PC-3 (cell line): ENCODE data around the gene PWWP2B. TPM values are rescaled to one million over a fixed set of nuclear protein-coding genes. Genes with fewer than 3 reads are reported as not detected.

Source experiments
- ATAC-seq: fragments of 200-7000 bp; cut with Tn5 transposase; 2 replicates; pipeline ENCODE4 v1.9.1; 2020; ENCODE audit warnings: mild to moderate bottlenecking, moderate library complexity
- BruUV-seq: library from RNA; stranded (reverse); fragments of 400-500 nt; replicated peaks from 2 replicates; lab custom pipeline; 2021; lab: Mats Ljungman, UMichigan
- CTCF ChIA-PET: fragments of 300-600 bp; sonication (Branson Sonifier 250); formaldehyde crosslinking; loops from one replicate; lab custom pipeline; 2022; ENCODE audit warnings: antibody characterized with exemption; lab: Charles Lee
- POLR2A ChIA-PET: fragments of 300-600 bp; sonication (Branson Sonifier 250); formaldehyde crosslinking; loops from one replicate; lab custom pipeline; 2022; ENCODE audit warnings: antibody characterized with exemption; ENCODE audit not compliant: unreplicated experiment; lab: Charles Lee
- DNase-seq: peaks from one replicate; pipeline ENCODE4 v3.0.0-alpha.2; 2015
- H2AFZ ChIP-seq: fragments of 300-600 bp; sonication (generic); 2 replicates; pipeline ENCODE4 v1.6.0; 2016; ENCODE audit warnings: antibody characterized with exemption, low read length
- H3F3A ChIP-seq: fragments of 300-600 bp; sonication (generic); one replicate; pipeline ENCODE4 v1.6.0; 2017; ENCODE audit warnings: antibody characterized with exemption, low read length, control low read depth, mild to moderate bottlenecking; ENCODE audit not compliant: unreplicated experiment
- H3K27ac ChIP-seq: fragments of 300-600 bp; sonication (generic); 2 replicates; pipeline ENCODE4 v1.5.1; 2016; ENCODE audit warnings: mild to moderate bottlenecking, low read length
- H3K27me3 ChIP-seq: fragments of 300-600 bp; sonication (generic); 2 replicates; pipeline ENCODE4 v1.6.1; 2016; ENCODE audit warnings: low read length, mixed read lengths
- H3K36me3 ChIP-seq: fragments of 300-600 bp; sonication (generic); 2 replicates; pipeline ENCODE4 v1.6.1; 2016; ENCODE audit warnings: low read depth, mixed run types, low read length, mixed read lengths
- H3K4me1 ChIP-seq: fragments of 300-600 bp; sonication (generic); 2 replicates; pipeline ENCODE4 v1.5.1; 2016; ENCODE audit warnings: low read length; ENCODE audit not compliant: insufficient read depth
- H3K4me2 ChIP-seq: fragments of 300-600 bp; sonication (generic); 2 replicates; pipeline ENCODE4 v1.6.0; 2016; ENCODE audit warnings: low read length
- H3K4me3 ChIP-seq: fragments of 300-600 bp; sonication (generic); 2 replicates; pipeline ENCODE4 v1.5.1; 2016; ENCODE audit warnings: mild to moderate bottlenecking, low read length, mixed read lengths
- H3K79me2 ChIP-seq: fragments of 300-600 bp; sonication (generic); 2 replicates; pipeline ENCODE4 v1.6.1; 2017; ENCODE audit warnings: low read length, mixed read lengths
- H3K9ac ChIP-seq: fragments of 300-600 bp; sonication (generic); 2 replicates; pipeline ENCODE4 v1.6.0; 2016; ENCODE audit warnings: mild to moderate bottlenecking, low read length
- H3K9me2 ChIP-seq: fragments of 300-600 bp; sonication (generic); replicated peaks from 2 replicates; pipeline ENCODE4 v1.6.1; 2016; ENCODE audit warnings: mixed run types, low read length, mixed read lengths
- H3K9me3 ChIP-seq: fragments of 300-600 bp; sonication (generic); 2 replicates; pipeline ENCODE4 v1.6.1; 2016; ENCODE audit warnings: low read length, mixed read lengths
- H4K20me1 ChIP-seq: fragments of 300-600 bp; sonication (generic); 2 replicates; pipeline ENCODE4 v1.6.1; 2016; ENCODE audit warnings: low read length, mixed read lengths
- EZH2 ChIP-seq: fragments of 300-600 bp; sonication (generic); IDR thresholded peaks from one replicate; pipeline ENCODE4 v1.6.1; 2017; ENCODE audit warnings: antibody characterized with exemption, mild to moderate bottlenecking, low read length; ENCODE audit not compliant: unreplicated experiment
- EZH2phosphoT487 ChIP-seq: fragments of 300-600 bp; sonication (generic); IDR thresholded peaks from 2 replicates; pipeline ENCODE4 v1.6.1; 2018; ENCODE audit warnings: mild to moderate bottlenecking, antibody characterized with exemption, low read length, borderline replicate concordance
- intact Hi-C: fragments of 100-400 bp; cut with micrococcal nuclease; formaldehyde crosslinking; loops from 2 replicates; pipeline ENCODE4 v1.9.0; 2023
- total RNA-seq: library from RNA; depleted of rRNA; stranded (reverse); fragments of >200 nt; gene quantifications from 2 replicates; pipeline ENCODE4 v1.2.3, GENCODE V29; 2014
- TF ChIP-seq, protein P1 (sequence below): fragments of 300-600 bp; sonication (generic); conservative IDR thresholded peaks from 2 replicates; pipeline ENCODE4 v1.5.1; 2017; ENCODE audit warnings: antibody characterized with exemption, low read depth, mild to moderate bottlenecking, low read length

The PWWP2B gene
- total RNA-seq, 1 experiment from 2014 or later: 24.5 TPM

DNA sequence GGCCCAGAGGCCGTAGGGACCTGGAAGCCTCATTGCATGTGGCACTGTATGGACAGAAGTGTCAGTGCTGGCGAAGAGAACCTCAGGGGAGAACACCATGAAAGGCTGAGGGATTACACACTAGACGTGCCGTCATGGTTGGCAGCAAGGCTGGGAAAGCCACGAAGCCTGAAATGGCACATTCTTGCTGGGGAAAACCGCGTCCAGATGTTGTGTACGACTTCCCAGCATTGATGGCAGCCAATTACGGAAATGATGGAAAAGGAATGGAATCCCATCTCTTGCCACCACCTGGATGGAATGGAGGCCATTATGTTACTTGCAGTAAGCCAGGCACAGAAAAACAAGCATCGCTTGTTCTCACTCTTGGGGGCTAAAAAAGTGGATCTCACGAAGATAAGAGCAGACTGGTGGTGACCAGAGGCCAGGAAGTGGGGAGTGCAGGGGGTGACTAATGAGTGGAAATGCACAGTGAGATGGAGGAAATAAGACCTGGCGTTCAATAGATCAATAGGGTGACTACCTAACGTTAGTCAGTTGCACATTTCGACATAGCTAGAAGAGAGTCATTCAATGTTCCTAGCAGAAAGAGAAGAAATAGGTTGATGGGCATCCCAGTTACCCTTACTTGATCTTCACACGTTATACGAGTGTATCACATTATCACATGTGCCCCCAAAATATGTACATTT is 14.6 kb upstream of the PWWP2B start:
- ChIA-PET POLR2A (no interaction called here), CTCF (no interaction called here)
- no peak for TF ChIP-seq EZH2
- TF ChIP-seq, protein P1, sequence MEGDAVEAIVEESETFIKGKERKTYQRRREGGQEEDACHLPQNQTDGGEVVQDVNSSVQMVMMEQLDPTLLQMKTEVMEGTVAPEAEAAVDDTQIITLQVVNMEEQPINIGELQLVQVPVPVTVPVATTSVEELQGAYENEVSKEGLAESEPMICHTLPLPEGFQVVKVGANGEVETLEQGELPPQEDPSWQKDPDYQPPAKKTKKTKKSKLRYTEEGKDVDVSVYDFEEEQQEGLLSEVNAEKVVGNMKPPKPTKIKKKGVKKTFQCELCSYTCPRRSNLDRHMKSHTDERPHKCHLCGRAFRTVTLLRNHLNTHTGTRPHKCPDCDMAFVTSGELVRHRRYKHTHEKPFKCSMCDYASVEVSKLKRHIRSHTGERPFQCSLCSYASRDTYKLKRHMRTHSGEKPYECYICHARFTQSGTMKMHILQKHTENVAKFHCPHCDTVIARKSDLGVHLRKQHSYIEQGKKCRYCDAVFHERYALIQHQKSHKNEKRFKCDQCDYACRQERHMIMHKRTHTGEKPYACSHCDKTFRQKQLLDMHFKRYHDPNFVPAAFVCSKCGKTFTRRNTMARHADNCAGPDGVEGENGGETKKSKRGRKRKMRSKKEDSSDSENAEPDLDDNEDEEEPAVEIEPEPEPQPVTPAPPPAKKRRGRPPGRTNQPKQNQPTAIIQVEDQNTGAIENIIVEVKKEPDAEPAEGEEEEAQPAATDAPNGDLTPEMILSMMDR: no peak
- no peak for TF ChIP-seq EZH2phosphoT487
- Histone ChIP-seq H3F3A (no peaks in the 10 kb centered on the region), H3K9me3 (no peaks in the 10 kb centered on the region), H3K27me3 (no peaks in the 10 kb centered on the region), H3K79me2 (no peaks in the 10 kb centered on the region), H3K36me3 (no peaks in the 10 kb centered on the region), H2AFZ (no peak overlapping the region), H3K27ac (no peak overlapping the region), H3K9ac (no peak overlapping the region), H3K4me2 (no peak overlapping the region), H3K9me2 (no peaks in the 10 kb centered on the region), H3K4me3 (no peak overlapping the region), H4K20me1 (no peaks in the 10 kb centered on the region), H3K4me1 (no peaks in the 10 kb centered on the region)
- intact Hi-C loops: no loop called here
- BruUV-seq: no TSS peak
- DNase-seq (no peak), ATAC-seq (no peak)

DNA sequence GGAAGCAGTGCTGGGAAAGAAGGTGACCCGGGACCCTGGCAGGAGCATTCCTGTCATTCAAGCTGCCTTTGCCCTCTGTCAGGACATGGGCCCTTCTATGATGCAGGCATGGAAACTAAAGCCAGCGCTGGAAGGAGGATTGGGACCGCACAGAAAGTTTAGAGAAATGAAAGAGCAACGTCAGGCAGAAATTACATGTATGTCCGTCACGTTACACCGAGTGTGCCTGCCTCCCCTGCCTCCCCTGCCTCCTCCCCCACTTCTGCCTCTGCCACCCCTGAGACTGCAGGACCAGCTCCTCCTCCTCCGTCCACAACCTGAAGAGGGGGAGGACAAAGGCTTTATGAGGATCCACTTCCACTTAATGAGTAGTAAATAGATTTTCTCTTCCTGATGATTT is 13.9 kb upstream of the PWWP2B start:
- intact Hi-C loops: no loop called here
- no peak overlapping the region for H3K9ac ChIP-seq
- BruUV-seq: no TSS peak
- H3K4me1 ChIP-seq: no peaks in the 10 kb centered on the region
- no peaks in the 10 kb centered on the region for H3K79me2 ChIP-seq
- H3K36me3 ChIP-seq: no peaks in the 10 kb centered on the region
- ChIA-PET POLR2A (no interaction called here), CTCF (no interaction called here)
- H3K27ac ChIP-seq: no peak overlapping the region
- no peak overlapping the region for H3K4me3 ChIP-seq
- H3K27me3 ChIP-seq: no peaks in the 10 kb centered on the region
- H3K9me2 ChIP-seq: no peaks in the 10 kb centered on the region
- ATAC-seq (no peak), DNase-seq (no peak)
- H3F3A ChIP-seq: no peaks in the 10 kb centered on the region
- TF ChIP-seq, protein P1: no peak
- TF ChIP-seq EZH2: no peak
- TF ChIP-seq EZH2phosphoT487: no peak
- H3K9me3 ChIP-seq: no peaks in the 10 kb centered on the region
- no peak overlapping the region for H2AFZ ChIP-seq
- no peak overlapping the region for H3K4me2 ChIP-seq
- no peaks in the 10 kb centered on the region for H4K20me1 ChIP-seq

DNA sequence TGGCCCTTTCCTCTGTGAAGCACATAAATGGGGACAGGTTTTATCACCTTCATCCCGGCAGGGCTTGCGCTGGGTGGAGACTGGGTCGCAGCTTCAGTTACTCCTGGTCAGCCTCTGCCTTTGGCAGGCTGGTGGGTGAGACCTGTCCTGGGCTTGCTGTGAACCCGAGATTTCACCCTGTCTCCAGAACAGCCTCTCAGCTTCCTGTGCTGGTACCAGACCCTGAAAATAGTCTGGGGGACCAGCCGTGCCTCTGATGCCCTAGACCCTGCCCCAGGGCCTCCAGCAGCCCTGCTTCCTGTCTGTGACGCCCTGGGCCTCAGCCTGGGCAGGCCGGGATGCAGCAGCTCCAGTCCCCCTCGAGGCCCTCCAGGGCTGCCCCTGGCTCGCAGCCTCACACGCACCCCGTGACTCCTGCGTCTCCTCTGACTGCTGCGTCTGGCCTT is 13.2 kb upstream of the PWWP2B start:
- Histone ChIP-seq H3K79me2 (no peaks in the 10 kb centered on the region), H3K36me3 (no peaks in the 10 kb centered on the region), H4K20me1 (no peaks in the 10 kb centered on the region), H3K4me2 (no peak overlapping the region), H3F3A (no peaks in the 10 kb centered on the region), H3K27me3 (no peaks in the 10 kb centered on the region), H3K9ac (no peak overlapping the region), H3K9me2 (no peaks in the 10 kb centered on the region), H3K9me3 (no peaks in the 10 kb centered on the region), H3K27ac (no peak overlapping the region), H2AFZ (no peak overlapping the region), H3K4me3 (no peak overlapping the region), H3K4me1 (no peaks in the 10 kb centered on the region)
- TF ChIP-seq, protein P1: no peak
- no peak for ATAC-seq
- DNase-seq: no peak
- ChIA-PET POLR2A (no interaction called here), CTCF (no interaction called here)
- BruUV-seq: no TSS peak
- intact Hi-C loops: no loop called here
